G401.6 (cell line): ENCODE results near the gene GALNT2.

Experiments used
- FAIRE-seq: peaks from 2 replicates; lab custom pipeline; 2012; peaks lifted over from hg19 to GRCh38; lab: Jason Lieb, UNC

Gene GALNT2

GRCh38 chr1:230280906-230281413 lies 213.9 kb downstream of the GALNT2 start:
- FAIRE-seq = no peak

GRCh38 chr1:230281556-230281955 lies 214.5 kb downstream of the GALNT2 start:
- no peak for FAIRE-seq

DNA sequence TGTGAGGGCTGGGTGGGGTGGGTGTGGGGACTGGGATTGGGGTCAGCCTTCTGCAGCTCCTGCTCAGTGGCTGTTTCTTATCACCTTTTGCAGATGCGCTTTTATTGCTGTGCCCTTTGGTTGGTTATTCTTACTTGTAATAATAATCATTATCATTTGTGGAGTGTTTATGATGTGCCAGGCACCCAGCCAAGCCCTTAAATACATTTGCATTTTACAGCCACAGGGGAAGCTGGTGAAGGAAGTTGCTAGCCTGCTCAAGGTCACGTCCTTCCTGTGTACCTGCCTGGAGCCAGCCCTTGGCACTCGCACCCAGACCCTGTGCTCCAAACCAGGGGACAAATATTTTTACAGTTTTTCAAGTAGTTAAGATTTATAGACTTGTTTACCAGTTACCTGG lies 215.1 kb downstream of the GALNT2 start:
- FAIRE-seq = no peak

DNA sequence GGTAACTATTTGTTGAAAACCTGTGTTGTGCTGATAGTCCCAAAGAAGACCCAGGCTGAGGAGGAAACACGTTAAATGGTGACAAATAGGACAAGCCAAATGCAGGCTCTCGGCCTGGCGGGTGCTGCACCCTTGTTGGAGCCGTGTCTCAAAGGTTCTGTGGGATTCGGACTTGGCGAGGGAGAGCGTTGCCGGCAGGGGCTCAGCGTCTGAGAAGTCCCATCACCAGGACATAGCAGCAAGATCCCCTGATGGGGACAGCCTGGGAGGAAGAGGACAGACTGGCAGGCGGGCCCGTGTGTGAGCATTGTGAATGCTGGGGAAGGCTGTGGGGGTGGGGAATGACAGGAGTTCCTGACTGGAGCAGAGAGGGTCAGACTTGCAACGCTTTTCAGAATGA lies 216.6 kb downstream of the GALNT2 start:
- no peak for FAIRE-seq

- FAIRE-seq = no peak
These were observed 217.9 kb downstream of the GALNT2 start for GRCh38 chr1:230284891-230285290.

- no peak for FAIRE-seq
These were observed 218.3 kb downstream of the GALNT2 start for GRCh38 chr1:230285351-230285750.

GRCh38 chr1:230286166-230286889 lies 219.3 kb downstream of the GALNT2 start:
- no peak for FAIRE-seq

DNA sequence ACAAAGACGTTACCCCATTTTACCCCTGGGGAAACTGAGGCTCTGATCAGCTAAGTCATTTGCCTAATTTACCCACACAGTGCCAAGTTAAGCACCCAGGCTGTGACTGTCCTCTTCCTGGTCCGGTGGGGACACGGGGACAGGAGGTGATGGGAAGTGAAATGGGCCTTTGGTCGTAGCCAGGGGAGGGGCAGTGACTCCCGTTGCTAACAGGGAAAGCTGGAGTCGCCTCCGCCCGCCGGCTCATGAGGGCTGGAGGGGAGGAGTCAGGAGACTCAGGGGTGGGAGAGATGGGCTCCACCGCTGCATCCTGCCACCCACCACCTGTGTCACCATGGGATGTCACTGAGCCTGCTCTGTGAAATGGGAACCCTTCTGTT lies 219.8 kb downstream of the GALNT2 start:
- no peak for FAIRE-seq

- no peak for FAIRE-seq
These were observed 220.8 kb downstream of the GALNT2 start for GRCh38 chr1:230287674-230288315.

DNA sequence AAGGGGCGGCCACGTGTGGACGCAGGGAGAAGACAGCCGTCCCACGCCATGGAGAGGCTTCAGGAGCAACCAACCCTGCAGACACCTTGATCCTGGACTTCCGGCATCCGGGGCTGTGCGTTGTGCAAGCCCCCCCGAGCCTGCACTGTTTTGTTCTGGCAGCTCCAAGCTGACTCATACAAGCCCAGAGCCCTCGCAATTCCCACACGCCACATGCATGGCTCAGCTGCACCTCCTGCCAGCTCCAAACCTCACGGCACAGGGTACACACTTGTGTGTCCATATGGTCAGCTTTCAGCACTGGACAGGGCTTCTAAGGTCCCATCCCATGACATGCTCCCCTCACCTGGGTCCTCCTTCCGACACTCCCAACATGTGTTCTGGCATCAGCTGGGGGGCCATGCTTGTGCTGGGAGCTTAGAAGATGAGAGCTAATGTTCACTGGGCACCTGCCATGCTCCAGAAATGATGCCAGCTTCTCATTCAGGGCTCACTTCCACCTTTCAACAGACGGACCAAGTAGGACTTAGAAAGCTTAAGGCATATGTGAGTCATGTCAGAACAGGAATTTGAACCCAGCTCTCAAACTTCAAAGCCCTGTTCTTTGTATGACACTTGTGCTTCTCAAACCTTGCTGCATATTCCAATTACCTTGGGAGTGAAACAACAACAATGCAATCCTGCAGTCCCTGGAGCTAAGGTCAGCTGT lies 221.8 kb downstream of the GALNT2 start:
- no peak for FAIRE-seq

- no peak for FAIRE-seq
These were observed 222.3 kb downstream of the GALNT2 start for GRCh38 chr1:230289350-230289644.

- FAIRE-seq = no peak
These were observed 224.9 kb downstream of the GALNT2 start for GRCh38 chr1:230291731-230292620.

DNA sequence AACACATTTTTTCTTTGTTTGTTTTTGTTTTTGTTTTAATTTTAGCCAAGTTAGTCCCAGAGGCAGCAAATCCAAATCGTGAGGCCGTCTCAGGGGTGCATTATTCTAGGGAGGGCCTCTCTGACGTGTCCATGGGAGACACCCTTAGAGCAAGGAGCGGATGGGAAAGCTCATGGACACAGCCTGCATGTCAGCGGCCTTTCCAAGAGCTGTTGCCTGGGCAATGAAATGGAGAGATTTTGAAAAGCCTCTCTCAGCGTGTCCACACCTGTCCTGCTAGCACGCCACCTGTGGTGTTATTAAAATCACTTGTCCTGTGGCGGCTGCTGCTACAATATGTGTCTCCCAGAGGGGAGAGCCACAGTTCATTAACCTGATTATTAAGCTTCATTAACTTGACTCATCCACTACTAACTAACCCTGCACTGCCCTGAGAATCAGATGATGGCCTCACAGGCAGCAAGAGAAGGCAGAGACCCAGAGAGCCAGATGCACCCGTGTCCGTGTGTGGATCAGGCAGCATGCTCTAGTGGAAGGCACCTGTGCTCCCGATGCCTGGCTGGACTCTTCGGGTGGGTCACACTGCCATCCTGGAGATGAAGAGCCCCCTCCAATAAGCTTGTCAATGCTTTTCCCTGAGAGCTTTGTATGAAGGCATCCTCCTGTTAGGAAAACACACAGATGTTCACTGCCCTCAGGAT lies 225.8 kb downstream of the GALNT2 start:
- FAIRE-seq = no peak

DNA sequence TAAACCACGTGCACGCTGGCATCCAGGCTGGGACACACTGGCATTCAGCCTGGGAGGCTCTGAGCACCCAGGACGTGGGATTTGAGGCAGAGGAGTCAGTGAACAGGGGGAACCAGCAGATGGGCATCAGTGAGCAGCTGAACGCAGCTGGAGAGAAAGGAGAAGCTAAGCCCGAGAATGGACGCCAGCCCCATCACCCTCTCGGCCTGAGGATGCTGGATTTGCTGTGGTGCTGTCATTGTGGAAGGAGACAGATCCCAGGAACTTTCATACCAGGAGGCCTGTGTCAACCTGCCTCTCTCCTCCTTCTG lies 226.3 kb downstream of the GALNT2 start:
- no peak for FAIRE-seq

- FAIRE-seq = no peak
These were observed 228.3 kb downstream of the GALNT2 start for GRCh38 chr1:230295367-230295766.

DNA sequence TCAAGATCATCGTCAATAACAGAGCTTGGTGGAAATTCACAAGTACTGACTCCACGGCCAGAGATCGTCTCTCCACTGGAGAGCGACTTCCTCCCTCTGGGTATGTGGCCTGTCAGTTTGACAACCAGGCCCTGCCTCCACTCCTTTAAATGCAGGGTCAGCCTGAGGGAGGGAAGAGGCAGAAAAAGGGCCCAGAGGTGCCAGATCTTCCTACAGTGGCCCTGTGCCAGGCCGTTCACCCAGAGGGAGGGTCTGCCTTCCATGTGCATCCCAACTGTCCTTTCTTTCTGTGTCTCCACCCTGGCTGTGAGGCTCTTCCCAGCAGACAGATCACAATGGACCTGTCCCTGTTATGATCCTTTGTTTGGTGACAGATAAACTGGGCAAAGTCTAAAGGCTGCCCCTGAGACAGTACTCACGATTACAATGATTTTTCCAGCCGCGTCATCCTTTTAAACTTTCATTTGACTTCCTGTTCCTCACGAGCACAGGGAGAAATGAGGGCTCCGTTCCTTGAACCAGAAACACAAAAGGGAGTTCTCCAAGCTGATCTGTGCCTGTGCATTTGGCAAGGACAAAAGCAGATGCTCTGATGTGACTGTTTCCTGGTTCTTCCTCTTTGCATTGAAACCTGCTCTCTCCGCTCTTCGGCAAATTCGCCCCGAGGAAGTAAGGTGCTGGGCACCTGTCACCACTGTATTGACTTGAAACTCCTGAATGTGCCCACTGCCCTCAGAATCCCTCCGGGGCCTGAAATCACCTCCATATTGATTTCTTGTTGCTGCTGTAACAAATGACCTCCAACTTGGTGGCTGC lies 232.4 kb downstream of the GALNT2 start:
- FAIRE-seq = no peak

DNA sequence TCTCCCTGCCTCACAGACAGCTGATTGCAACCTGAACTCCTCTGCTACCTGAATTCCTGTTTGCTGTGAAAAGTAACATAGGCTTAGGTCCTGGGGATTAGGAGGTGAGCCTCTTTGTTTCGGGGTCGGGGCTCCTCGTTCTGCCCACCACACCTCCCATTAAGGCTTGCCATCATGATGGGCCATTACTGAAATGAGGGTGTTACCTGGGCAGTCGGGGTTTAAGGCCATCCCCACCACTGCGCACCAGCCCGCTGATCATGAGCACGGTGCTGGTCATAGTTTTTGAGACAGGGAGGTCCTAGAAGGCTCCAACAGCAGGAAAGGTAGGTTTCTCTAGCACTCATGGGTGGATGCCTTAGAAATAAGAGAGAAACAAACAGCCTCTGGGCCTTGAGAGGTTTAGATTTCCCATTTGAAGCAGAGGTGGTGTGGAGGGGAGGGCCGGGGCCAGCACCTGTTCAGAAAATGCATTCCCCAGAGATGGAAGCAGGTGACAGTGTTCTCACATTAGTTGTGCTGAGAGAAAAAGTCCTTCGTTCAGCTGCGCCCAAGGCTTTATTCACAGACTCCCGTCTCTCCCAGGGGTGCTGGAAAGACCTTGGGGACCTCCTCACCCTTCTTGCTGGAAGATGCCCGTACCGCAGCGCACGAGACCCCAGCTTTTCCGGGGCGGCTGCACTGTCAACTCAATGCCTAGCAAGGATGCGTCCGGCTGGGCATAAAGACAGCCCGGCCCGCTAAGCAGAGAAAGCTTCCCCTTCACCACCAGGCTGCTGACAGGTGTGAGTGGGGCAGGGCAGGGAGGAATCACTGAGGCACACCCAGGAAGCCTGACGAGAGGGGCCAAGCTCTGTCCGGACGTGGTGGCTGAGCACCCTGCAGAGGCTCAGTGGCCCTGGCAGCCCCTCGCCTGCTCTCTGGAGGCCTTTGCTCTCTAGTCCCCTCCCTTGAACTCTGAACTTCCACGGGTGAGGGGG lies 233.6 kb downstream of the GALNT2 start:
- no peak for FAIRE-seq

DNA sequence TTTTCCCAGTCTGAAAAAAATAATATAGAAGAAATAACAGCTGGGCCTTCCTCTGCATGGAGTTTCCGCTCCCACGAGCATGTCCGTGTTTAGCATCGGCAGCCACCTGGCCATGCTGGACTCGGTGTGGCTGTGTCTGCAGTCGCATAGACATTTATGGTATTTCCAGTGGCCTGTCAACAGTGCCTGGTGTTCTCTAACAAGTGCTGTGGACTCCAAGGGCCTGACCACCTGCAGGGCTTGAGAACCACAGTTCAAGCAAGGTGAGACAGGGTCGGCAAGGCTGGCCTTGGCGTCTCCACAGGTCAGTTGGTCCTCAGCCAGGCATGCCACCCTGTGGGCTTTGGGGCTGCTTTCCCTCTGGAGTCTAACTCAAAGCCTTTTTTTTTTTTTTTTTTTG lies 234.3 kb downstream of the GALNT2 start:
- no peak for FAIRE-seq

DNA sequence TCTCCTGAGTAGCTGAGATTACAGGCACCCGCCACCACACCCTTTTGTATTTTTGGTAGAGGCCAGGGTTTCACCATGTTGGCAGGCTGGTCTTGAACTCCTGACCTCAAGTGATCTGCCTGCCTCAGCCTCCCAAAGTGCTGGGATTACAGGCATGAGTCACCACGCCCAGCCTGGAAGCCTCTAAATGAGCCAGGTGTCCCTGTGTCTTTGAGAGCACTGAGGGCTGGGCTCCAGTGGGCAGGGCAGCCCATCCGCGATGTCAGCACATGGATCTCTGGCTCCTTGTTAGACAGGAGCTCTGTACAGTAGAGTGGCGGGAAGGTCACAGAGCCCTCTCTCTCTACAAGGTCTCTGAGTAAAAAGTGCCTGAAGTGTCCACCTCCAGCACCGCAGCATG lies 234.8 kb downstream of the GALNT2 start:
- no peak for FAIRE-seq

GRCh38 chr1:230303069-230303468 lies 236.0 kb downstream of the GALNT2 start:
- no peak for FAIRE-seq
